Glutamatergic neuron (in vitro differentiated cells): ENCODE results near the gene PEPD. TPM values are rescaled to one million over a fixed set of nuclear protein-coding genes. Genes with fewer than 3 reads are reported as not detected.
A peak's percentile ranks its signal among the peaks of the same experiment; 100 is the strongest.

Experiments used
- DNase-seq: peaks from one replicate; pipeline ENCODE4 v3.0.0; 2022
- H3K27ac Mint-ChIP-seq: one replicate; pipeline ENCODE4 v1.8.0; 2020; ENCODE audit warnings: mild to moderate bottlenecking, mixed read lengths, inconsistent platforms; ENCODE audit not compliant: unreplicated experiment
- H3K27me3 Mint-ChIP-seq: one replicate; pipeline ENCODE4 v1.8.0; 2020; ENCODE audit warnings: mild to moderate bottlenecking, moderate library complexity, mixed read lengths, inconsistent platforms; ENCODE audit not compliant: unreplicated experiment
- H3K36me3 Mint-ChIP-seq: one replicate; pipeline ENCODE4 v1.8.0; 2020; ENCODE audit warnings: mild to moderate bottlenecking, mixed read lengths, inconsistent platforms; ENCODE audit not compliant: unreplicated experiment
- H3K4me1 Mint-ChIP-seq: one replicate; pipeline ENCODE4 v1.8.0; 2020; ENCODE audit warnings: mild to moderate bottlenecking, low read depth, mixed read lengths, inconsistent platforms; ENCODE audit not compliant: unreplicated experiment
- H3K4me3 Mint-ChIP-seq: one replicate; pipeline ENCODE4 v1.8.0; 2020; ENCODE audit warnings: mild to moderate bottlenecking, mixed read lengths, inconsistent platforms; ENCODE audit not compliant: unreplicated experiment
- H3K9me3 Mint-ChIP-seq: one replicate; pipeline ENCODE4 v1.8.0; 2020; ENCODE audit warnings: mild to moderate bottlenecking, moderate library complexity, mixed read lengths, inconsistent platforms; ENCODE audit not compliant: unreplicated experiment
- CTCF ChIP-seq: fragments of 200-600 bp; sonication (generic); IDR thresholded peaks from one replicate; pipeline ENCODE4 v1.5.0; 2021; ENCODE audit not compliant: partially characterized antibody, unreplicated experiment
- total RNA-seq: library from RNA; stranded (reverse); fragmentation: NEBNext Ultra II Directional; extraction: Animal tissue kit (Norgen Biotek cat#: 25700); gene quantifications from one replicate; pipeline ENCODE4 v1.2.1, GENCODE V29; 2021; ENCODE audit not compliant: unreplicated experiment

The PEPD gene
- total RNA-seq, 1 donor from 2014 or later, result 93.3 TPM

DNA sequence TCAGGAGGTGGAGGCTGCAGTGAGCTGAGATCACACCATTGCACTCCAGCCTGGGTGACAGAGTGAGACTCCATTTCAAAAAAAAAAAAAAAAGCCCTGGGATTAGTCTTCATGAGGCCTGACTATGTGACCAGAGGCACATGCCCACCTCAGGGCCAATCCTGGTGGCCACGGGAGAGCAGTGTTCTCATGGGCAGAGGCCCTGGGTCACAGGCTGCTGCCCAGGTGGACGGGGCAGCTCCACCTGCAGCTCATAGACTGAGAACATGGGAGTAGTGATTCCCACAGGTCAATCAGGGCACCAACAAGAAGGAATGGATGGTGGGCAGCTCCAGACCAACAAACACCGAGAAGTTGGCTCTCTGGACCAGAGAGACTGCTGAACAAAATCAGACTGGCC lies 26.1 kb upstream of the PEPD start:
- no peak overlapping the region for H3K4me3 Mint-ChIP-seq
- no peak overlapping the region for H3K27ac Mint-ChIP-seq
- H3K9me3 Mint-ChIP-seq, result peaks cover 1% of the 10 kb centered on the region
- peaks cover 3% of the 10 kb centered on the region for H3K27me3 Mint-ChIP-seq
- no peak for DNase-seq
- H3K36me3 Mint-ChIP-seq, result no peaks in the 10 kb centered on the region
- TF ChIP-seq CTCF, result no peak
- peaks cover 6% of the 10 kb centered on the region for H3K4me1 Mint-ChIP-seq

DNA sequence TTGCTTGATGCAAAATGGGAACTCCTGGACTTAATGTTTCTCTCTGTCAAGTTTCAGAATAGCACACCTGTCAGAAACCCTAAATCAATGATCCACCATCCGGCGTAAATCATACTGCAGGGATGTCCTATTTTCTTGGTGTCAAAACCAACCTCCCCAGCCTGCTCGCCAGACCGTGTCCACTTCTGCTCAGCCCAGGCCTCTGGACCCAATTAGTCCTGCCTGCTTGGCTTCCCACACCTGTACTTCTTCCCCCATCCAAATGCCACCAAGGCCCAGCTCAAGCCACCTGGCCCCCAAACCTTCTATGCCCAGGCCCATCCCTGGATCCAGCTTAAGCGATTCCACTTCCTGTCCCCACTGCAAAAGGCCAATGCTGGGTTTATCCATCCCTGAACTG lies 25.1 kb upstream of the PEPD start:
- H3K27me3 Mint-ChIP-seq, result peaks cover 3% of the 10 kb centered on the region
- no peak overlapping the region for H3K27ac Mint-ChIP-seq
- no peaks in the 10 kb centered on the region for H3K36me3 Mint-ChIP-seq
- peaks cover 2% of the 10 kb centered on the region for H3K9me3 Mint-ChIP-seq
- no peak overlapping the region for H3K4me3 Mint-ChIP-seq
- DNase-seq, result no peak
- no peak for TF ChIP-seq CTCF
- peaks cover 6% of the 10 kb centered on the region for H3K4me1 Mint-ChIP-seq

DNA sequence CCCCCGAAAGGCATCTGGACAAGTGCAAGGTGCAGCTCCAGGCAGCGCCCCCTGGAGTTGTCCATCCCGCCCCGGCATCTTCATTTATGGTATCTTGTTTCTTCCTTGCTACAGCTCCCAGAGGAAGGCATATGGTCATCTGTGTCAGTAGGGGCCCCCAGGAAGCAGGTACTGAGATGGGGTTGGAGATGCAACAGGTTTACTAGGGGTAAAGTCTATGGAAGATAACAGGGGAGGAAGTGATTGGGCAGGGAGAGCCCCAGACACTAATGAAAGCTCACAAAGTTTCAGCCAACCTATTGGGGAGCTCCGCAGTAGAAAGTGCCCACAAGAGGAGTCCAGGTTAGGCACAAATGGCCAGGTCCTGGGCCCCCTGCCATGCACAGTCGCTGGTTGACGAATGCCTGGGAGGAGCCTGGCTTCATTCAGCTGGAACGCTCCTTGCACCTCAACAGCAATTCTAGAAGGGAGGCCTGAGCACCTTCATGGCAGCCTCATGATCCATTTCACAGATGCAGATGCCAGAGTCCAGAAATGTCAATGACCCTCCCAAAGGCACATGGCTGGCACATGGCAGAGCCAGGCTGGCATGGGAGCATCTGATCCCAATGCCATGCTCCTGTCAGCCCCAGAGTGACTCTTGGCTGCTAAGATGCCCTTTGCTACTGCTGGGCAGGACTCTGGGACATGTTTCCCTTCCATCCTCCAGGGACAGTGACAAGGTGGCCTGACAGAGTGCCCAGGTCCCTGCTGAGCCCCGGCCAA lies 23.8 kb upstream of the PEPD start:
- H3K27ac Mint-ChIP-seq, result no peak overlapping the region
- H3K9me3 Mint-ChIP-seq, result peaks cover 2% of the 10 kb centered on the region
- no peak for DNase-seq
- peaks cover 6% of the 10 kb centered on the region for H3K4me1 Mint-ChIP-seq
- no peak for TF ChIP-seq CTCF
- no peaks in the 10 kb centered on the region for H3K36me3 Mint-ChIP-seq
- no peaks in the 10 kb centered on the region for H3K27me3 Mint-ChIP-seq
- H3K4me3 Mint-ChIP-seq, result no peak overlapping the region

DNA sequence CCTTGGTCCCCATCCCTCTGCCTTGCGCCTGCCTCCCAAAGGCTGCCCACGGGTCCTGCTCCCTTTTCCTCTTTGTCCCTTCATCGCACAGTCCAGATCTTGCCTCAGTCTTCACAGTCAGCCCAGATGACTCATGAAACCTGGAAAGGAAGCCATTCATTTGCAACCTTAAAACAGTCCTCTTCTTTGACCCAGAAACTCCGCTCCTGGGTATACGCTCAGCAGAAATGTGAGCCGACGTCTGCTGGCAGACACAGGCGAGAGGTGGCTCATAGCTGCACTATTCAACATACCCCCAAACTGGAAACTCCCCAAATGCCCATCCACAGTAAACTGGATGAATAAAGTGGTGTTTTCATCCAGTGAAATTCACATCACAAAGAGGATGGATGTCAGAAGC lies 13.6 kb upstream of the PEPD start:
- DNase-seq, result no peak
- Mint-ChIP-seq H3K4me3 (no peak overlapping the region), H3K9me3 (peaks cover 10% of the 10 kb centered on the region), H3K27me3 (peaks cover 10% of the 10 kb centered on the region), H3K4me1 (peaks cover 6% of the 10 kb centered on the region), H3K27ac (no peak overlapping the region), H3K36me3 (peaks cover 5% of the 10 kb centered on the region)
- no peak for TF ChIP-seq CTCF

GRCh38 chr19:33532859-33533460 lies 11.4 kb upstream of the PEPD start:
- TF ChIP-seq CTCF, result no peak
- Mint-ChIP-seq H3K36me3 (peaks cover 5% of the 10 kb centered on the region), H3K4me3 (no peak overlapping the region), H3K4me1 (peaks cover 9% of the 10 kb centered on the region), H3K27ac (peak overlapping the region; percentile 33), H3K27me3 (peaks cover 10% of the 10 kb centered on the region), H3K9me3 (peaks cover 10% of the 10 kb centered on the region)
- DNase-seq, result peak; percentile 66
